ENCODE data around the gene GPC2.

- TF ChIP-seq CTCF (IDR thresholded peaks at IDR 0.05) (no peak), POLR2A (IDR thresholded peaks at IDR 0.05) (no peak), POLR2AphosphoS5 (IDR thresholded peaks at IDR 0.05) (no peak), EP300 (IDR thresholded peaks at IDR 0.05) (no peak)
Observed at GRCh38 chr7:100124301-100125230, 52.6 kb downstream of the GPC2 start.

Measured in gastroesophageal sphincter (tissue), 3 donors.